Breast epithelium (tissue), 4 donors: ENCODE measurements around the gene ZAR1L. TPM values are rescaled to one million over a fixed set of nuclear protein-coding genes. Genes with fewer than 3 reads are reported as not detected.

ENCODE experiments used
- DNase-seq, 2 donors: peaks; one replicate each; pipeline ENCODE4 v3.0.0-alpha.2; 2019; ENCODE audit warnings: low spot score in 2 of 2
- H3K27ac ChIP-seq, 2 donors: fragments of 200-600 bp; sonication (generic) in 1 of 2; one replicate each; pipeline ENCODE4 v1.5.1; 2016 to 2019; ENCODE audit warnings: mild to moderate bottlenecking in 1 of 2
- H3K27me3 ChIP-seq, 2 donors: fragments of 200-600 bp; sonication (generic) in 1 of 2; one replicate each; pipeline versions ENCODE4 v1.5.1 to v1.6.0; 2017 to 2019; ENCODE audit warnings: control low read depth in 1 of 2, mild to moderate bottlenecking in 1 of 2
- H3K36me3 ChIP-seq: fragments of 200-600 bp; one replicate; pipeline ENCODE4 v1.5.1; 2019
- H3K4me1 ChIP-seq, 2 donors: fragments of 200-600 bp; sonication (generic); one replicate each; pipeline ENCODE4 v1.5.1; 2016 to 2019; ENCODE audit warnings: control low read depth in 1 of 2
- H3K4me3 ChIP-seq, 3 donors: fragments of 200-600 bp; sonication (generic); 1 replicate in 2 of 3; 2 replicates in 1 of 3; pipeline ENCODE4 v1.5.1; 2016 to 2019; ENCODE audit warnings: mild to moderate bottlenecking in 3 of 3, moderate library complexity in 2 of 3
- H3K9me3 ChIP-seq, 2 donors: fragments of 200-600 bp; sonication (generic) in 1 of 2; one replicate each; pipeline ENCODE4 v1.5.1; 2016 to 2019; ENCODE audit warnings: control low read depth in 1 of 2
- POLR2A ChIP-seq: fragments of 450-650 bp; IDR thresholded peaks from one replicate; pipeline ENCODE4 v1.6.1; 2016; ENCODE audit warnings: antibody characterized with exemption, mild to moderate bottlenecking, moderate library complexity
- POLR2AphosphoS5 ChIP-seq, 3 donors: sonication (generic); formaldehyde crosslinking; IDR thresholded peaks; one replicate each; pipeline ENCODE4 v1.6.1; 2017; ENCODE audit warnings: antibody characterized with exemption in 3 of 3
- intact Hi-C: fragments of 100-400 bp; cut with DNase I; formaldehyde crosslinking; loops from one replicate; pipeline ENCODE4 v1.15.1; 2023; ENCODE audit warnings: low total_unique reads
- total RNA-seq, 3 donors: library from RNA; depleted of rRNA; stranded (reverse); fragments of >200 nt; gene quantifications; one replicate each; pipeline ENCODE4 v1.1.0, GENCODE V29; 2016
- TF ChIP-seq, protein P1 (sequence below), 3 donors: fragments of 450-650 bp; IDR thresholded peaks; one replicate each; pipeline ENCODE4 v1.5.1; 2016 to 2017; ENCODE audit warnings: antibody characterized with exemption in 3 of 3, mild to moderate bottlenecking in 3 of 3, moderate library complexity in 3 of 3

ZAR1L gene
- total RNA-seq, 3 donors from 2014 or later, result not detected

DNA sequence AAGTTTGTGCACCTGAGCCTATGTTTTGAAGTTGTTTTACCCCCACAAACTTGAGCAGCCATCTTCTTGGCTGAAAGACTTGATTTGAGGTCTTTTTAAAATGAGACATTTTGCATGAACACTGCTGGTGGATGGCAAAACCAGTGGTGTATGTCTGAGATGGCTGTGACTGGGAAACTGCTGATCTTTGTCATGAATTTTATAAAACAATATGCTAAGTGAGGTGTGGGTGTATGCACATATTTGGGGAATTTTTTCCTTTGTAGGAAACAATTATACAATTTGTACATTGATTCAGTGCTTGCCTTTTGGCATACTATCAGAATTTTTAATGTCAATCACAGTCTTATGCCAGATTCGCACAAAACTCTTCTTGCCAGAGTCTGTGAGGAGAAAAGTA lies 52.5 kb downstream of the ZAR1L start:
- no peak for DNase-seq
- no peak overlapping the region for H3K4me3 ChIP-seq
- H3K27ac ChIP-seq, result no peak overlapping the region
- H3K4me1 ChIP-seq, result no peaks in the 10 kb centered on the region
- H3K36me3 ChIP-seq, result no peaks in the 10 kb centered on the region
- no peaks in the 10 kb centered on the region for H3K27me3 ChIP-seq
- intact Hi-C loops, result no loop called here
- no peak for TF ChIP-seq POLR2A
- no peak for TF ChIP-seq POLR2AphosphoS5 (IDR thresholded peaks at IDR 0.05)
- TF ChIP-seq, protein P1, sequence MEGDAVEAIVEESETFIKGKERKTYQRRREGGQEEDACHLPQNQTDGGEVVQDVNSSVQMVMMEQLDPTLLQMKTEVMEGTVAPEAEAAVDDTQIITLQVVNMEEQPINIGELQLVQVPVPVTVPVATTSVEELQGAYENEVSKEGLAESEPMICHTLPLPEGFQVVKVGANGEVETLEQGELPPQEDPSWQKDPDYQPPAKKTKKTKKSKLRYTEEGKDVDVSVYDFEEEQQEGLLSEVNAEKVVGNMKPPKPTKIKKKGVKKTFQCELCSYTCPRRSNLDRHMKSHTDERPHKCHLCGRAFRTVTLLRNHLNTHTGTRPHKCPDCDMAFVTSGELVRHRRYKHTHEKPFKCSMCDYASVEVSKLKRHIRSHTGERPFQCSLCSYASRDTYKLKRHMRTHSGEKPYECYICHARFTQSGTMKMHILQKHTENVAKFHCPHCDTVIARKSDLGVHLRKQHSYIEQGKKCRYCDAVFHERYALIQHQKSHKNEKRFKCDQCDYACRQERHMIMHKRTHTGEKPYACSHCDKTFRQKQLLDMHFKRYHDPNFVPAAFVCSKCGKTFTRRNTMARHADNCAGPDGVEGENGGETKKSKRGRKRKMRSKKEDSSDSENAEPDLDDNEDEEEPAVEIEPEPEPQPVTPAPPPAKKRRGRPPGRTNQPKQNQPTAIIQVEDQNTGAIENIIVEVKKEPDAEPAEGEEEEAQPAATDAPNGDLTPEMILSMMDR (IDR thresholded peaks at IDR 0.05), result no peak
- no peaks in the 10 kb centered on the region for H3K9me3 ChIP-seq

DNA sequence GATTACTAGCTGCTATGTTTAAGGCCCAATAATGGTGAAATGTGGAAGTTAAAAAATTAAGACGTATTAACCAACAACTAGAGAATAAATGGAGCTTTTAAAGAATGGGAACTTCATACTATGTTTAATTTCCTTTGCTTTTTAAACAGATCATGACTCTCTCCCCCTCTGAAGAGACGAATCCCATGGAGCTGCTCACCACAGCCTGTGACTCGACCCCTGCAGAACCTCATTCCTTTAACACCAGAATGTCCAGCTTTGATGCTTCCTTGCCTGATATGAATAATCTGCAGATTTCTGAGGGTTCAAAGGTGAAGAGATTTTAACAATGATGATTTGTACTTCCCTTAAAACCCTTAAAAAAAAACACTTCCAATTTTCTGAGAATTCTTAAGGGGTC lies 53.0 kb downstream of the ZAR1L start:
- no peak overlapping the region for H3K4me3 ChIP-seq
- no peak for DNase-seq
- no peaks in the 10 kb centered on the region for H3K36me3 ChIP-seq
- H3K27me3 ChIP-seq, result no peaks in the 10 kb centered on the region
- TF ChIP-seq POLR2A (no peak), POLR2AphosphoS5 (IDR thresholded peaks at IDR 0.05) (no peak)
- TF ChIP-seq, protein P1 (IDR thresholded peaks at IDR 0.05), result no peak
- H3K27ac ChIP-seq, result peak overlapping the region; percentile 6 to 7
- no peaks in the 10 kb centered on the region for H3K4me1 ChIP-seq
- intact Hi-C loops, result no loop called here
- H3K9me3 ChIP-seq, result no peaks in the 10 kb centered on the region

DNA sequence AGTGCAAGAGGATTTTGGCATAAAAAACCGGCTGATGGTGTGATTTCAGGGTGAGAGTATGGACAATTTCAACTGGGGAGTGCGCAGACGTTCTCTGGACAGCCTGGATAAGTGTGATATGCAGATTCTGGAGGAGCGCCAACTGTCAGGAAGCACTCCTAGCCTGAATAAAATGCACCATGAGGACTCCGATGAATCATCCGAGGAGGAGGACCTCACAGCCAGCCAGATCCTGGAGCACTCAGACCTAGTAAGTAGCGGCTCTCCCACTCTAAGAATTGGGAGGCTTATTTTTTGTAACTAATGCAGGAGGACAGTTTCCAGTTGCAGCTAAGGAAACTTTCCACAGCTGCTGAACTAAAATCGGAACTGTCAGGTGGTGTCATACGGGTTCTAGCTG lies 53.6 kb downstream of the ZAR1L start:
- TF ChIP-seq POLR2AphosphoS5 (IDR thresholded peaks at IDR 0.05) (no peak), POLR2A (no peak)
- TF ChIP-seq, protein P1 (IDR thresholded peaks at IDR 0.05), result no peak
- Histone ChIP-seq H3K9me3 (no peaks in the 10 kb centered on the region), H3K27ac (peak overlapping the region; percentile 6 to 7), H3K4me1 (no peaks in the 10 kb centered on the region), H3K27me3 (no peaks in the 10 kb centered on the region), H3K4me3 (no peak overlapping the region), H3K36me3 (no peaks in the 10 kb centered on the region)
- no peak for DNase-seq
- intact Hi-C loops, result no loop called here

DNA sequence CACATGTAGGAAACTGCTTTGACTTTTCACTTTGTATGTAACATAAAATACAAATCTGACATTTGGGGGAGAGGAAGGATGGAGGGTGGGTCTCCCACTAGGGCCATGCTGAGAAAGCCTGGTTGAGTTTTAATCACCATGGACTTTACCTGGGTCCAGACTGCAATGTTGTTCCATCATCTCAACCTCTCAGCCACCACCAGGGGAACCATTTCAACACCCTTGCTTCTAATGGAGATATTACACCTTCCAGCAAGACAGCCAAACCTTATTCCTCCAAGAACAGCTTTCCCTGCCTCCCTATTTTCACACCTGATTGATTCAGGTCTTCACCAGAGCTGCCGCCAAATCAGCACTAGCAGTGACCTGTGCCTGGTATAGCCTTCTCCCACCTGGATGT lies 56.0 kb downstream of the ZAR1L start:
- DNase-seq, result no peak
- H3K27ac ChIP-seq, result peak overlapping the region in 1 of 2 donors; percentile 16
- H3K36me3 ChIP-seq, result no peaks in the 10 kb centered on the region
- intact Hi-C loops, result no loop called here
- H3K4me3 ChIP-seq, result no peak overlapping the region
- no peaks in the 10 kb centered on the region for H3K4me1 ChIP-seq
- no peaks in the 10 kb centered on the region for H3K9me3 ChIP-seq
- TF ChIP-seq POLR2A, result no peak
- TF ChIP-seq POLR2AphosphoS5 (IDR thresholded peaks at IDR 0.05), result no peak
- TF ChIP-seq, protein P1 (IDR thresholded peaks at IDR 0.05), result no peak
- H3K27me3 ChIP-seq, result no peaks in the 10 kb centered on the region

DNA sequence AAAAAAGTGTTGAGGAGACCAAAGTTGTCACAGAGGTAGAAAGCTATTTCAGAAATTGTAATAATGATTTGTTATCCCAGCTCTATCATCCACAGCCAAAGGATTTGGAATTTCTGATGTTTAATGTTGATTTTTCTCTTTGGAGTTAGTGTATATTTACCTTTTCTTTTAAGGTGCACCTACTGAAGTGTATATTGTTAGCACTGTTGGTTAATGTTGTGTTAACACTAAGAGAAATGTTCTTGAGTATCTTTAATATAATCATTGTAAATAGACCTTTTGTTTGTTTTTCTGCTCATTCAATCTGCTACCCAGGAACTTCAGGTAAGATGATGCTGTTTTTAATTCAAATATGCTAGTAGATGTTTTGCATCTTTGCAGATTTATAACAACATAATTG lies 57.5 kb downstream of the ZAR1L start:
- no peak for DNase-seq
- H3K27me3 ChIP-seq, result no peaks in the 10 kb centered on the region
- intact Hi-C loops, result no loop called here
- no peaks in the 10 kb centered on the region for H3K9me3 ChIP-seq
- peaks cover 5% of the 10 kb centered on the region for H3K36me3 ChIP-seq
- no peak overlapping the region for H3K4me3 ChIP-seq
- H3K27ac ChIP-seq, result no peak overlapping the region
- H3K4me1 ChIP-seq, result no peaks in the 10 kb centered on the region
- TF ChIP-seq, protein P1 (IDR thresholded peaks at IDR 0.05), result no peak
- TF ChIP-seq POLR2AphosphoS5 (IDR thresholded peaks at IDR 0.05) (no peak), POLR2A (no peak)
